SW 1271 (cell line): ENCODE data around the gene SKAP1.
A peak's percentile ranks its signal among the peaks of the same experiment; 100 is the strongest.
"Not testable (repeated sequence)": the region's sequence is repeated elsewhere in the genome, so short reads cannot be mapped to it uniquely, and the experiment has no call there.

Source experiments
- DNase-seq, 2 experiments: peaks; one replicate each; lab custom pipeline; 2025; lab: John Stamatoyannopoulos, UW

SKAP1 gene

DNA sequence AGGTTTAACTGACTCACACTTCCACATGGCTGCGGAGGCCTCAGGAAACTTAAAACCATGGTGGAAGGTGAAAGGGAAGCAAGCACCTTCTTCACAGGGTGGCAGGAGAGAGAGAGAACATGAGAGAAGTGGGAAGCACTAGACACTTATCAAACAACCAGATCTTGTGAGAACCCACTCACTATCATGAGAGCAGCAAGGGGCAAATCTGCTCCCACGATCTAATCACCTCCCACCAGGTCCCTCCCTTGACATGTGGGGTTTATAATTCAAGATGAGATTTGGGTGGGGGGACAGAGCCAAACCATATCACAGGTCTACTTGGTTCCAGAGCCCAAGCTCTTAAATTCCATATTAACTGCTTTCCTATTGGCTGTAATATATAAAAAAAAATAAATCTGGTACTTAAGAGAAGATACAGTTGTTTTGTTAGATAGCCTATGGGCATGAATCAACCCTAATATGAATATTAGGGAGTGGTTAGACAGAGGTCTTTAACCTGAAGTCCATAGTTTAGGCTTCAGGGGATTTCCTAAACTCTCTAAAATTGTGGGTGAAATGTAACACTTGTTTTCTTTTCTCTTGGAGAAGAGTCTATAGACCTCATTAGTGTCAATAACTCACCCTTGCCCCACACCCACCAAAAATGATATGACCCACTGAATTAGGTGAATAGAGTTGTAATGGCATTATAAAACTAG, 56.7 kb downstream of the SKAP1 start:
- DNase-seq = no peak

DNA sequence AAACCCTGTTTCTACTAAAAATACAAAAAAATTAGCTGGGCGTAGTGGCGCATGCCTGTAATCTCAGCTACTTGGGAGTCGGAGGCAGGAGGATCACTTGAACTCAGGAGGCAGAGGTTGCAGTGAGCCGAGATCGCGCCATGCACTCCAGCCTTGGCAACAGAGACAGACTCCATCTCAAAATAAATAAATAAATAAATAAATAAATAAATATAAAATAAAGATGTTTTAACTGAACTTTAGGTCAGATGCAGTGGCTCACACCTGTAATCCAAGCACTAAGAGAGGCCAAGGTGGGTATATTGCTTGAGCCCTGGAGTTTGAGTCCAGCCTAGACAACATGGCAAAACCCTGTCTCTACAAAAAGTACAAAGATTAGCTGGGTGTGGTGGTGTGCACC, 61.0 kb downstream of the SKAP1 start:
- not testable (repeated sequence) for DNase-seq

DNA sequence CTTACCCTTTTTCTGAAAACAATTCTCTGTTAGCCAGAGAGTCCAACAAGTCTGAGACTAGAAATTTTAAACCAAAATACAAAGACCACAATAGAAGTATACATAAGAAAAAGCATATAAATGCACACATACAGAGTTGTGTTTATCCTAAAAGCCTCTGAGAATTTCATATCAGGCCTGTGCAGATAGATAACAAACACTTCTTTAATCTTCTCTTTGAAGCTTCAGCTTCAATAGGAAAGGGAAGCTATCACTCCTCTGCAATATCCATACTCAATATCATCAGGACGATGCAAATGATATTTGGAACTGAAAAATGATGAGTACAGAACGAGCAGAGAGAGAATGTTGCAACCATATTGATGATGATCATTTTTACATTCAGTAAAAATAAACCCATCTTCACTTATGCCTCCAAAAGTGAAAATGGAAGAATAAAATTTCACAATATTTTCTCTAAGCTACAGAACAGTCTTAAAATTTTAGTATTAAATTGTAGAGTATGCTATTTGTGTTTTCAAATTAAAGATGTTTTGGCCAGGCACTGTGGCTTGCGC, 61.6 kb downstream of the SKAP1 start:
- DNase-seq = no peak

DNA sequence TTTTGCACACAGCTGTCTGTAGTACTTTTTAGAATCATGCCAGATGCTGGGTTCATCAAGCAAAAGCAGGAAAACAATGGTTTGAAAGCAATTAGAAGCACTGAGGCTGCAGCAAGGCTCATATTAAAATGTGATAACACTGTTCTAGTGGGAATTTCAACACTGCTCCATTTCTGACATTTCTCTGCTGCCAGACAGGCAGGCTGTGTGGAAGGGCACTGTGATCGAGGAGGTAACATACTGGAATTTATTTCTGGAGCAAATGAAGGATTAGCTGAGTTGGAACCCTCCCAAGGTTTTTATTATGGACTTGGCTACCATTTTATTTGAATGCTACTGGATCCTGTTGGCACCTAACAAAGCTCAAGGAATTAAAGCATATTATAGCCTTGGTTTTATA, 66.9 kb downstream of the SKAP1 start:
- no peak for DNase-seq

DNA sequence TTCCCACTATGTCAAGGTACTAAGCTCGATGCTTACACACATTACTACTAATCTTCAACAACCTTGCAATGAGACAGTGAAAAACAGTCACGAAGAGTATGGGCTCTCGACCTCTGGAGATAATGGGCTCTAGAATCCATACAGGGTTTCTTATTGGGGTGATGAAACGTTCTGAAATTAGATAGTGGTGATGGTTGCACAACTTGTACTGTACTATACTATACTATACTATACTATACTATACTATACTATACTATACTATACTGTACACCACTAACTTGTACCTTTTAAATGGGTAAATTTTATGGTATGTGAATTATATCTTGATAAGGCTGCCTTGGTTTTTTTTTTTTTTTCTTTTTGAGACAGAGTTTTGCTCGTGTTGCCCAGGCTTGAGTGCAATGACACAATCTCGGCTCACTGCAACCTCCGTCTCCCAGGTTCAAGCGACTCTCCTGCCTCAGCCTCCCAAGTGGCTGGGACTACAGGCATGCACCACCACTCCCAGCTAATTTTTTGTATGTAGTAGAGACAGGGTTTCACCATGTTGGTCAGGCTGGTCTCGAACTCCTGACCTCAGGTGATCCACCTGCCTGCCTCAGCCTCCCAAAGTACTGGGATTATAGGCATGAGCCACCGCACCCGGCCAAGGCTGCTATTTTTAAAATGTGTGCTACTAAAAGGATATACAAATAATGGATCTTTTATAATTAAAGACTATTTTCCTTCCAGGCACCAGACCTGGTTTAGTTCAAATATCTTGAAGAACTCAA, 69.0 kb downstream of the SKAP1 start:
- not testable (repeated sequence) for DNase-seq

DNA sequence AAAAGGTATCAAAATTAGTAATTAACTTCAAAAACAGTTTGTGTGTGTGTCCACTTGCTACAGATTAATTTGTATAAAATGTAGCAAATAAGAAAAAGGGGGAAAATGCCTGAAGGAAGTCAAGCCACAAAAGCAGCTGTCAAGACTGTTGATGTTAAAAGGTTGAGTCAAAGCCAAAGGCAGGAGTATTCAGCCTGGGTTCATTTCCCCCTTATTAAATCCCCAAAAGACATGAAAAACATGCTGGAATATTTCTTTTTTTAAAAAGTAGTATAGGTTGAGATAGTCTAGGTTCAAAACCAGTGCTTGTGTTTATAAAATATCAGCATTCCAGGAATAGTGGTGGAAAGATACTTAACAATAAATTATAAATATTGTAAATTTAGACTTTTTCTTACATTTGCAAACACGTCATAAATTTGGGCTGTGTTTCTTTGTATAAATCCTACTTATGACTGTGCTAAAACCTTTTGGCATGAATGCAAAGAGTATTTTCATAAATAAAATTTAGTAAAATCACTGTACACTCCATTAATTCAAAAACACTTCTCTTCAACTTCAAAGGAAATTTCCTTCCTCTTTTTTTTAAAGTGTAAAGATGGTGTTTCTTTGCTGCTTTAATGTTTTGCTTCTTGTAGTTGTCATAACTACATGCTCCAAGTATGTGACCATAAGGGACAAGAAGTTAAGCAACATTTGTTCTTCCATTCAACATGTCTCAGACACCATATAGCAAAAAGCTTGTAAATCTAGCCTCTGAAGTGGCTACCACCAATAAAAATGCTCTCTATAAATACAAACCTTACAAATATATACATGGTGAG, 72.0 kb downstream of the SKAP1 start:
- DNase-seq = no peak

DNA sequence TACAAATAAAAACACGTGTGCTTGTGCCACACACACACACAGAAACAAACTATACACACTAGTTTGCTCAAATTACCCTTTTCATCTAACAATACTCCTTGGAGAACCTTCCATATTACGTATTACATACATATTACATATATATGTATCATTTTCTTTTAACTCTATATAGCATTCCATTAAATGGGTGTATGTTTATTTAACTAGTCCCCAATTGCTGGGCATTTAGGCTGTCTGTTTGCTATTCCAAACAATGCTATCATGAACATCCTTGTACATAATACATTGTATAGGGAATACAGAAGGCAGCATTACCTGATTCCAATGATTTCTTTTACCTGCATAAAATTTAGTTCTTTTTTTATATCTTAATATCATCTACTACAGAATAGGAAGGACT, 73.1 kb downstream of the SKAP1 start:
- no peak for DNase-seq

DNA sequence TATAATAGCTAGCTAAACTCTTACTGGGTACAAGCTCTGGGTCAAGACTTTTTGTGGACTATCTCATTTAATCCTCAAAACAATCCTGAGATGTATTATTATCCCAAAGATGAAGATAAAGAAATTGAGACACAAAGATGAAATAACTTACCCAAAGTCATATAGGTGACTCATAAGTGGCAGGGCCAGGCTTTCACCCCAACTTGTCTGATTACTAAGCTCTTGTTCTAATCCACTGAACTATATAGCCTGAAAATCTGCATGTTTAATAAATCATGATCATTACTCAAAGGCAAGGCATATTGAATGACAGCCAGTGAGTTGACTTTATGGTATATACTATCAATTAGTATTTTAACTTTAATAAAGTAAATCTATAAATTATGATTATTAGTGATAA, 77.4 kb downstream of the SKAP1 start:
- DNase-seq = no peak

DNA sequence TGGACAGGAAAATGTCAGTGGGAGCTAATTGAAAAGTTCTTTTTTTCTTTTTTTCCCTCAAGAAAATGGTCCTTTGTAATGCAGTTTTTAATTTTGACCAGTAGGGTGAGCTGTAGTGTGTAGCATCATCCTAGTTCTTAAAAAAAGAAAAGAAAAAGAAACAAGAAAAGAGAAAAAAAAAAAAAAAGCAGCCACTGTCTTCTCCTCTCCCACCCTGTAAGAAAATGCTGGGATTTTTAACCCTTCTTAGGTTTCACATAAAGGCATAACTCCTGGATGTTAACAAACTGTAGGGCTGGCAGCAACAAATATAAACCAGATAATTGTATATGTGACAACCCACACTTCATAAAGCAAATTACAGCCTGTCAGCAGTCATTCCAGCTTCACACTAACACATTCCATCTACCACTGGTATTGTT, 78.1 kb downstream of the SKAP1 start:
- DNase-seq = peak in 1 of 2 experiments; percentile 54

DNA sequence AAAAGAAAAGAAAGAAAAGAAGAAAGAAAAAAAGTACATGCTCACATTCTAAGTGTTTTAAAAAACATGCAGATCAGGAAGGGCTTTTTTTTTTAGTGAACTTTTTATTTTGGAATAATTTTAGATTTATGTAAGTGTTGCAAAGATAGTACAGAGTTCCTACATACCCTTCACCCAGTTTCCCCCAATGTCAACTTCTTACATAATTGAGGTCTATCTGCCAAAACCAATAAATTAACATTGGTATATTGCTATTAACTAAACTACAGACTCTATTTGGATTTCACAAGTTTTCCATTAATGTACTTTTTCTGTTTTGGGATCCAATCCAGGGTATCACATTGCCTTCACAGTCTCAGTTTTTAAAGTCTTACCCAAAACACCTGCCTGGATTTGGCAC, 81.7 kb downstream of the SKAP1 start:
- no peak for DNase-seq

DNA sequence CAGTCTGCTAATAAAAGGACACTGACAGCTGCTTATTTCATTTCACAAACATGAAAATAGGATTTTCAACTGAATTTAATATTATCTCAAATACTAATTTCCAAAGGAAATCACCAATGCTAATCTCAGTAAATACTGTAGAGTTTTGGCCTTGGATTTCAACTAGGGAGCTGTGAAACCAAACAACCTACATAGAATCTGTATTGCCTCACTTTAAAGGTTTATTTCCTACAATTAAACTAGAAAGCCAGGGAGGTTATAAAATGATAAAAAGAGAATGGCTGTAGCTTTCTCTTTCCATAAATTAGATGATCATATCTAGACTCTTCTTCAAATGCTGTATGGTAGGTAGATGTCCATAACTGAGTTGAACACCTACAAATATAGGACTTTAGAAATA, 82.8 kb downstream of the SKAP1 start:
- no peak for DNase-seq

DNA sequence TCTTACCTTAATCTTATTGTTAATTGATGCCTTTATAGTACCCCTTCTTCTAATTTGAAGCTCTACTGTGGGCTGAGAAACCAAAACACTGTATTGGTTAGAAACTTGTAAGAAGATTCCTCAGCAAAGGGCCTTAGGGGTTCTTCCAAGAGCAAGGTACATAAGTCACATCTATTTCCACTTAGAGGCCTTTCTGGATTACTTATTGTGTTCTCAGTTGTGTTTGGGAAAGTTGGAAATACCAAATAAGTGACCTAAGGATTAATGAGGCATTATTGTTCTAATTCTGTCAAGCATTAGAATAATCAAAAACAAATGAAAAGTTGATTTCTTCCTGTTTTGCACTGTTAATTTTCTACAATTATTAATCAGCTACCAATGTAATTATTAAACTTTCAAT, 85.8 kb downstream of the SKAP1 start:
- no peak for DNase-seq

DNA sequence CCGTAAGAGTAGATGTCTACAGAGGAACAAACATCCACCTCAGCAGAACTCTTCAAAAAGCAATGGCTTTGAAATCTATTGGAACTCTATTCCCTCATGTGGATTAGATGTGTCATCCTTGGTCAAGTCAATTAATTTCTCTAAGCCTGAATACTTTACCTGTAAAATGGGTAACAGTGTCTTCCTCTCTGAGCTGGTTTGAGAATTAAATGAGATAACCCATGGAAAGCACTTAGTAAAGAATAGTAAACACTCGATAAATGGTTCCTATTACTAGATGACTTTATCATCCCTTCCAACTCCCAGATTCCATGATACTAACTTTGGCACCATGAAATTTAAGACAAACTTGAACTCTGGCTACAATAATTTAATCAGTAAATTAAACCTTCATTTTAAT, 89.1 kb downstream of the SKAP1 start:
- DNase-seq = no peak

DNA sequence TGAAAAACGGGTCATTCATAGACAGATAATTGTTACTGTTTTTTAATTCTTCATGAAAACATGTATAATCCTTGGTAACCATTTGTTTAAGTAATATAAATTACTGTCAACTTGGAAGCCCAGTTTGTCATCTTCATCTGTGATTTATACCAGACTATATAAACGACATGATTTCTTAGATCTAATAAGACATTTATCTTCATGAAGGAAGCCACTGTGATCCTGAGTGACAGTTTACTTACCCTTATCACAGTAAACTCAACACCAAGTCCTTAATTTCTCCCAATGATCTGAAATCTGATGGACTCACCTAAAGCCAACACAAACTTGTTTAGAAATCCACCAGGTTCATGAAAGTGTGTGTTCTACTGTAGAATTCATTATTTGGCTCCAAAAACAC, 91.3 kb downstream of the SKAP1 start:
- DNase-seq = no peak

DNA sequence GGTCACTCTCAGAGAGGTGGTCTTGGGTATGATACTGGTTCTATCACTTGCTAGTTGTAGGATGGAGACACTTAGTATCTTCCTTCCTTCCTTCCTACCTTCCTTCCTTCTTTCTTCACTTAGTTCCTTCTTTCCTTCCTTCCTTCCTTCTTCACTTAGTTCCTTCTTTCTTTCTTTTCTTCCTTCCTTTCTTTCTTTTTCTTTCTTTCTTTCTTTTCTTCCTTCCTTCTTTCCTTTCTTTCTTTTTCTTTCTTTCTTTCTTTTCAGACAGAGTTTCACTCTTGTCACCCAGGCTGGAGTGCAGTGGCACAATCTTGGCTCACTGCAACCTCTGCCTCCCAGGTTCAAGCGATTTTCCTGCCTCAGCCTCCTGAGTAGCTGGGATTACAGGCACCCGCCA, 92.1 kb downstream of the SKAP1 start:
- not testable (repeated sequence) for DNase-seq

DNA sequence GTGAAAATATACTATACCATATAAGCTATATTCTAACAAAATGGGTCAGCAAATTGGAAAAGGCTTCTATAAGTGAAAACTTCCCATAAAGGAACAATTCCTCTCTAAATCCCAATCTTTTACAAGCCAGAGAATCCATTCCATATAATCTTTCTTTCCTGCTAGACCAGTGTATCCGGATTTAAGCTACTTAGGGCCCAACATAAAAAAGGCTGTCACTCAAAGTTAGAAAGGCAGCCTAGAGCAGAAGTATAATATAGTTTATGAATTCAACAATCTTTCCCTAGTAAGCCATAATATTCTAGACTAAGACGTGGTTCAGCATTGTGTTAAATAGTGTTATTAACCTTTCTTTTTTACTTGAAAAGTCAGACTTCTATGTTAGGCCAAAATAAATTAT, 93.0 kb downstream of the SKAP1 start:
- no peak for DNase-seq

DNA sequence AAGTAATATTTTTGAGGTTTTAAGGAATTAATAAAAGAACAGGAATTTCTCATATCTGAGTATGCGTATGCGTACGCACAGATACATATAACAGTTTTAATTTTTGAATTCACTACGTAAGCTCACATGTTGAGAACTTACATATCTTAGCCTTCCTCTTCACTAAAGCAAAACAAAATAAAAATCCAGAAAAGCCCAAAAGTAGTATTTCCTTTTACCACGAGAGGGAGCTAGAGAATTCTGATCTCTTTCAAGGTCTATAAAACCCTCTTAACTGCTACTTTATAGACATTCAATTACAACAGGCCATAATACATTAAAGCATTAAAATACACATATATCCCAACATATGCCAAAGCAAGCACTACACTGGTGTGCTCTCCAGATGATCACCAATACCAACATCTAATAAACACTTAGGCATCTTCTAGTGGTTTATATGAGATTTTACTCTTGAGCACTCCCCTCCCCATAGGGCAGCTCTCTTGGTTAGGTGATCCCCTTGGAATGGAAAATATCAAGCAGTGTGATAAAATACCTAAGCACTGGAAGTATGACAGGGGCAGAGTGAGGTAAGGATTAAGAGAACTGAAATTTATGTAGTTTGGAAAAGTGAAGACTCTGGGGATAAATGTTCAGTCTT, 94.0 kb downstream of the SKAP1 start:
- DNase-seq = peak; percentile 43 to 78

DNA sequence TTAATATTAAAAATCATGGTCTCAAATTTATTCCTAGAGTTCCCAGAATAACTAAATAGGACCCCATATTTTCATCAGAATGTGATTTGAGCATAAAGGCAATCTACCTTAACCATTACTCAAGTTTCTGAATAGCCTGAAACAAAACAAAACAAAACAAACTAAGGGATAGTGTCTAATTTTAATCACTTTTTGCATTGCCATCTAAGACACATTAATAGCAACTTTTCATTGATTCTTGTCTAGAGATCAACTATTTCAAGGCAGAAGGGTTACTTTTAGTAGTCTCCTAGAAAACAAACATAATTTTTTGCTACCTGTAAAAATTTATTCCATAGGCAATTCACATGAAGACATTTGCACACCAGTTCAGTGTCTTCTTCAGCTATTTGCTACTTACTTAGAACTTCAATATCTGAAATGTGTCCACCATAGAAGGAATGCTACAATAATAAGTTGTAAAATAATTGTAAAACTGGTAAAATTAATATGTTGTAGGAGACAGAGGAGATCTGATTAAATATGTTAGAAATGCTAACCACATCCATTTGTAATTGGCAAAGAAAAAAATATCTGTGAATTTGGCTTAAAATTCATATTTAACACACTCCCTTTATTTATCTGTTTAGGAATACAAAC, 94.7 kb downstream of the SKAP1 start:
- no peak for DNase-seq

DNA sequence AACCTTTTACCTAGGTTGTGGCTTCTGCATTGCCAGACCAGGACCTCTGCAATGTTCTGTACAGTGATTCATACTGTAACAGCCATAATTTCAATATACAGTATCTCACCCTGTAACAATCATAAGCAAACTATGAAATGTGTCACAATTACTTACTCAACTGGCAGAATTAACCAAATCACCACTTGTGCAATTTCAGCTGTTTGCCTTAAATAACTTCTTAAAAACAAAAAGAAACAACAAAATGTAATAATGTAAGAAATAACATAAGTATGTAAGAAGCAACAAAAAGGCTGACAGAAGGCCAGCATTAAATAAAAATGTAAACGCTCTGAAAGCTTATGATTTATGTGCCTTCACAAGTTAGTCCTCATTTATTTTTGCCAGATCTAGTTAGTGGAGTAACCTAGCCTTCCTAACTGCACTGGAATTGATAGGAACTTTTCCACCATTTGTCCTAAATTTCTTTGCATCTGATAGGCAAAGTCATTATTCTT, 96.9 kb downstream of the SKAP1 start:
- DNase-seq = peak in 1 of 2 experiments; percentile 4

DNA sequence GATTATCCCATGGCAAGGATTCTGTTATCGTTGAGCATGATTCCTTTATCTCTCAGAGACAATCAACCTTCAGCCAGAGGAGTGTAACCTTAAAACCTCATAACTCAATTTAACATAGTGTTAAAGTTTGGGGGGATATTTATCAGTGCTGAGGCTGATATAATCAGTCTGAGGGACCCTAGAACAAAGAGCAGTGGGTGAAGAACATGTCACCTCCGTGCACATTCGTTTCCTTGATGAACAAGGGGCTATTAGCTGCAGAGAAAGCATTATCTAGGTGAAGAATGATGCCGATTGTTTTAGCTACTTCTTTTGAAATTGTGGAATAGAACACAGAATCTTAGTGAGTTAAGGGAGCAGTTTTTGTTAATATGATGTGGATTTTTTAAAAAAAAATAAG, 99.1 kb downstream of the SKAP1 start:
- DNase-seq = no peak

DNA sequence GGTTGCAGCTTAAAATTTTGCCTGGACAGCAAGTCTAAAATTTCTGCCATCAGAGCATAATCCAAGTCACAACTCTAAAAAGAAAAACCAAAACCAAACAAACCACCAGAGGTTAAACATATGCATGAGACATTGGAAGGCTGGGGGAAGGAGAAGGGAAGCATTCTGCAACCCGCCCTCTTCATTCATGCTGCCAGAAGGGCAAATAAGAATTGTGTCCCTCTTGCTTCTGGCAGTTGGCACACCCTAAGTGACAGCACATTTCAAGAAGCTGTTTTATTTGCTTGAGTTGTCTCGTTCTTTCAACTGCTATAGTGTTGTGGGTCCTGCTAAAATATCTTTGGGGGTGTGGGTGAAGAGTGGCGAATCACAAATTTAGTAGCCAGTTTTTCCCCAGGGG, 99.6 kb downstream of the SKAP1 start:
- DNase-seq = no peak
